Endothelial cell of umbilical vein (primary cell): ENCODE results near the gene XYLT1.

Experiments
- EZH2 ChIP-seq: IDR thresholded peaks from 2 replicates; pipeline ENCODE4 v1.6.1; 2012; ENCODE audit warnings: borderline replicate concordance, low read depth, mild to moderate bottlenecking, moderate library complexity, low read length, inconsistent platforms; ENCODE audit not compliant: severe bottlenecking
- FOS ChIP-seq: IDR thresholded peaks from 2 replicates; pipeline ENCODE4 v1.6.1; 2011; ENCODE audit warnings: mild to moderate bottlenecking, low read length, moderate library complexity, borderline replicate concordance; ENCODE audit not compliant: insufficient read depth
- GATA2 ChIP-seq: IDR thresholded peaks from 2 replicates; pipeline ENCODE4 v1.7.0; 2011; ENCODE audit warnings: low read depth, mild to moderate bottlenecking, moderate library complexity, mixed read lengths, low read length; ENCODE audit not compliant: insufficient read length, insufficient read depth
- MAX ChIP-seq: IDR thresholded peaks from 2 replicates; pipeline ENCODE4 v1.6.1; 2011; ENCODE audit not compliant: insufficient read depth, insufficient read length
- MYC ChIP-seq: IDR thresholded peaks from one replicate; pipeline ENCODE4 v1.6.1; 2011; ENCODE audit warnings: mild to moderate bottlenecking, low read depth, low read length
- POLR2A ChIP-seq: IDR thresholded peaks from 2 replicates; pipeline ENCODE4 v1.6.1; 2012; ENCODE audit warnings: low read depth, mild to moderate bottlenecking, control low read depth, low read length
- POLR2AphosphoS5 ChIP-seq: IDR thresholded peaks from 2 replicates; pipeline ENCODE4 v1.6.1; 2012; ENCODE audit warnings: low read depth, mild to moderate bottlenecking, control low read depth, low read length, moderate library complexity; ENCODE audit not compliant: insufficient read depth
- TF ChIP-seq, protein P1 (sequence below), 2 donors: IDR thresholded peaks; 1 replicate in 1 of 2; 2 replicates in 1 of 2; pipeline ENCODE4 v1.5.1; 2011; ENCODE audit warnings: low read length in 2 of 2, mild to moderate bottlenecking in 2 of 2, moderate library complexity in 2 of 2, control low read depth in 1 of 2, inconsistent platforms in 1 of 2, low read depth in 1 of 2; ENCODE audit not compliant: insufficient read depth in 1 of 2; ENCODE audit errors: extremely low read depth in 1 of 2

GRCh38 chr16:17412221-17412620, 58.5 kb downstream of the XYLT1 start:
- TF ChIP-seq, protein P1, sequence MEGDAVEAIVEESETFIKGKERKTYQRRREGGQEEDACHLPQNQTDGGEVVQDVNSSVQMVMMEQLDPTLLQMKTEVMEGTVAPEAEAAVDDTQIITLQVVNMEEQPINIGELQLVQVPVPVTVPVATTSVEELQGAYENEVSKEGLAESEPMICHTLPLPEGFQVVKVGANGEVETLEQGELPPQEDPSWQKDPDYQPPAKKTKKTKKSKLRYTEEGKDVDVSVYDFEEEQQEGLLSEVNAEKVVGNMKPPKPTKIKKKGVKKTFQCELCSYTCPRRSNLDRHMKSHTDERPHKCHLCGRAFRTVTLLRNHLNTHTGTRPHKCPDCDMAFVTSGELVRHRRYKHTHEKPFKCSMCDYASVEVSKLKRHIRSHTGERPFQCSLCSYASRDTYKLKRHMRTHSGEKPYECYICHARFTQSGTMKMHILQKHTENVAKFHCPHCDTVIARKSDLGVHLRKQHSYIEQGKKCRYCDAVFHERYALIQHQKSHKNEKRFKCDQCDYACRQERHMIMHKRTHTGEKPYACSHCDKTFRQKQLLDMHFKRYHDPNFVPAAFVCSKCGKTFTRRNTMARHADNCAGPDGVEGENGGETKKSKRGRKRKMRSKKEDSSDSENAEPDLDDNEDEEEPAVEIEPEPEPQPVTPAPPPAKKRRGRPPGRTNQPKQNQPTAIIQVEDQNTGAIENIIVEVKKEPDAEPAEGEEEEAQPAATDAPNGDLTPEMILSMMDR (IDR thresholded peaks at IDR 0.05; ENCODE audit: extremely low read depth in 1 of 2, insufficient read depth in 1 of 2, low read depth in 1 of 2, low read length in 2 of 2) = no peak
- TF ChIP-seq POLR2AphosphoS5 = no peak
- no peak for TF ChIP-seq GATA2
- TF ChIP-seq MAX = no peak
- no peak for TF ChIP-seq MYC
- TF ChIP-seq EZH2 = no peak
- TF ChIP-seq POLR2A = no peak
- TF ChIP-seq FOS = no peak
